OCI-LY1 (cell line): Measurements from ENCODE around the gene PUM1.
"Not testable (repeated sequence)": the region's sequence is repeated elsewhere in the genome, so short reads cannot be mapped to it uniquely, and the experiment has no call there.

Experiments used
- H2AFZ ChIP-seq: fragments of 200-600 bp; sonication (generic), shearing (Covaris generic); 2 replicates; pipeline ENCODE4 v1.6.0; 2014; ENCODE audit warnings: antibody characterized with exemption, mild to moderate bottlenecking, low read length
- H3F3A ChIP-seq: fragments of 200-600 bp; sonication (generic), shearing (Covaris generic); 2 replicates; pipeline ENCODE4 v1.6.0; 2014; ENCODE audit warnings: mild to moderate bottlenecking, antibody characterized with exemption, low read length, moderate library complexity; ENCODE audit not compliant: insufficient read depth
- H3K27ac ChIP-seq: fragments of 200-600 bp; sonication (generic); 2 replicates; pipeline ENCODE4 v1.5.1; 2014; ENCODE audit warnings: low read length, mixed run types, mild to moderate bottlenecking, low read depth; ENCODE audit not compliant: poor library complexity, severe bottlenecking
- H3K27me3 ChIP-seq: fragments of 200-600 bp; sonication (generic); 2 replicates; pipeline ENCODE4 v1.6.0; 2014; ENCODE audit warnings: antibody characterized with exemption, mild to moderate bottlenecking, low read length, moderate library complexity; ENCODE audit not compliant: insufficient read depth
- H3K36me3 ChIP-seq: fragments of 200-600 bp; sonication (generic); 2 replicates; pipeline ENCODE4 v1.6.1; 2014; ENCODE audit warnings: mild to moderate bottlenecking, antibody characterized with exemption, low read length, moderate library complexity, mixed read lengths; ENCODE audit not compliant: insufficient read depth
- H3K4me1 ChIP-seq: fragments of 200-600 bp; sonication (generic); 2 replicates; pipeline ENCODE4 v1.5.1; 2014; ENCODE audit warnings: mild to moderate bottlenecking, low read length, moderate library complexity; ENCODE audit not compliant: insufficient read depth, severe bottlenecking
- H3K4me2 ChIP-seq: fragments of 200-600 bp; sonication (generic), shearing (Covaris generic); 2 replicates; pipeline ENCODE4 v1.6.1; 2014; ENCODE audit warnings: low read length
- H3K4me3 ChIP-seq: fragments of 200-600 bp; sonication (generic); 2 replicates; pipeline ENCODE4 v1.5.1; 2014; ENCODE audit warnings: low read length, low read depth, mild to moderate bottlenecking, mixed read lengths; ENCODE audit not compliant: poor library complexity, severe bottlenecking
- H3K79me2 ChIP-seq: fragments of 200-600 bp; shearing (Covaris generic); 2 replicates; pipeline ENCODE4 v1.6.1; 2016; ENCODE audit warnings: mixed run types, low read length, mixed read lengths; ENCODE audit not compliant: insufficient read depth
- H3K9ac ChIP-seq: fragments of 200-600 bp; sonication (generic), shearing (Covaris generic); 2 replicates; pipeline ENCODE4 v1.6.1; 2014; ENCODE audit warnings: mild to moderate bottlenecking, low read length, mixed read lengths
- H3K9me2 ChIP-seq: fragments of 200-600 bp; sonication (generic), shearing (Covaris generic); 2 replicates; pipeline ENCODE4 v1.6.1; 2014; ENCODE audit warnings: low read depth, mild to moderate bottlenecking, low read length, mixed read lengths
- H3K9me3 ChIP-seq: fragments of 200-600 bp; shearing (Covaris generic); 2 replicates; pipeline ENCODE4 v1.6.1; 2014; ENCODE audit warnings: low read length, mixed read lengths
- H4K20me1 ChIP-seq: fragments of 200-600 bp; sonication (generic), shearing (Covaris generic); 2 replicates; pipeline ENCODE4 v1.6.0; 2016; ENCODE audit warnings: mild to moderate bottlenecking, low read length; ENCODE audit not compliant: insufficient read depth
- CTCF ChIP-seq: fragments of 200-600 bp; sonication (generic), shearing (Covaris generic); IDR thresholded peaks from 2 replicates; pipeline ENCODE4 v1.5.1; 2017; ENCODE audit warnings: mild to moderate bottlenecking, antibody characterized with exemption, low read length, moderate library complexity, mixed read lengths
- EZH2 ChIP-seq: fragments of 200-600 bp; sonication (generic), shearing (Covaris generic); IDR thresholded peaks from 2 replicates; pipeline ENCODE4 v1.8.0; 2017; ENCODE audit warnings: borderline replicate concordance, mixed run types, mild to moderate bottlenecking, antibody characterized with exemption, low read length, moderate library complexity, mixed read lengths

The PUM1 gene

GRCh38 chr1:30974536-30974935, 91.0 kb downstream of the PUM1 start:
- Histone ChIP-seq H3K9ac (no peak overlapping the region), H3K27ac (no peak overlapping the region), H2AFZ (no peak overlapping the region), H3K4me3 (no peak overlapping the region), H3K9me2 (no peaks in the 10 kb centered on the region), H3K79me2 (peaks cover 21% of the 10 kb centered on the region; the same call in 1 of the 2 replicates), H3F3A (no peaks in the 10 kb centered on the region), H3K4me1 (peaks cover 16% of the 10 kb centered on the region), H3K27me3 (no peaks in the 10 kb centered on the region), H3K4me2 (no peak overlapping the region), H4K20me1 (no peaks in the 10 kb centered on the region), H3K9me3 (no peaks in the 10 kb centered on the region), H3K36me3 (peaks cover 90% of the 10 kb centered on the region)
- TF ChIP-seq EZH2 (no peak), CTCF (no peak)

- not testable (repeated sequence) for H3K4me3 ChIP-seq, H3F3A ChIP-seq, H2AFZ ChIP-seq, H3K27ac ChIP-seq, H3K4me2 ChIP-seq, H3K9me3 ChIP-seq, H4K20me1 ChIP-seq, H3K9ac ChIP-seq, H3K27me3 ChIP-seq, H3K9me2 ChIP-seq
- H3K4me1 ChIP-seq = peaks cover 14% of the 10 kb centered on the region
- peaks cover 21% of the 10 kb centered on the region; the same call in 1 of the 2 replicates for H3K79me2 ChIP-seq
- H3K36me3 ChIP-seq = peaks cover 88% of the 10 kb centered on the region
These were observed 93.2 kb downstream of the PUM1 start for GRCh38 chr1:30972349-30972748.

- Histone ChIP-seq H3F3A (no peaks in the 10 kb centered on the region), H3K79me2 (peaks cover 18% of the 10 kb centered on the region; the same call in 1 of the 2 replicates)
These were observed 94.0 kb downstream of the PUM1 start for GRCh38 chr1:30971496-30971895.

More at GRCh38 chr1:30971496-30971895, 94.0 kb downstream of the PUM1 start:
- no peaks in the 10 kb centered on the region for H3K9me3 ChIP-seq
- H3K36me3 ChIP-seq = peaks cover 88% of the 10 kb centered on the region
- no peak overlapping the region for H3K4me3 ChIP-seq
- no peak overlapping the region for H3K27ac ChIP-seq
- TF ChIP-seq CTCF (no peak), EZH2 (no peak)
- no peak overlapping the region for H3K4me2 ChIP-seq
- no peaks in the 10 kb centered on the region for H4K20me1 ChIP-seq
- H3K4me1 ChIP-seq = peaks cover 6% of the 10 kb centered on the region
- no peaks in the 10 kb centered on the region for H3K9me2 ChIP-seq
- no peak overlapping the region for H3K9ac ChIP-seq
- no peaks in the 10 kb centered on the region for H3K27me3 ChIP-seq
- H2AFZ ChIP-seq = no peak overlapping the region
